H1 (cell line): Measurements from ENCODE around the gene C17orf100. TPM values are rescaled to one million over a fixed set of nuclear protein-coding genes. Genes with fewer than 3 reads are reported as not detected.
A peak's percentile ranks its signal among the peaks of the same experiment; 100 is the strongest.

ENCODE experiments used
- CTCF ChIA-PET: fragments of 300-600 bp; sonication (Branson Sonifier 250); formaldehyde crosslinking; loops from one replicate; lab custom pipeline; 2021; ENCODE audit not compliant: partially characterized antibody; lab: Charles Lee
- POLR2A ChIA-PET: fragments of 300-600 bp; sonication (Branson Sonifier 250); formaldehyde crosslinking; loops from one replicate; lab custom pipeline; 2021; ENCODE audit warnings: inconsistent platforms; ENCODE audit not compliant: partially characterized antibody; lab: Charles Lee
- DNase-seq, 2 experiments: peaks; one replicate each; pipeline versions ENCODE4 v3.0.0 to v3.0.0-alpha.2; 2010 to 2022; ENCODE audit warnings: low spot score in 2 of 2, low read depth in 1 of 2, mixed read lengths in 1 of 2
- FAIRE-seq: peaks from 2 replicates; lab custom pipeline; 2011; peaks lifted over from hg19 to GRCh38; lab: Jason Lieb, UNC
- H2AFZ ChIP-seq: 2 replicates; pipeline ENCODE4 v1.8.1; 2012; ENCODE audit warnings: low read length, inconsistent platforms
- H2AK5ac ChIP-seq: 2 replicates; pipeline ENCODE4 v1.6.1; 2013; ENCODE audit warnings: low read depth, low read length
- H2BK120ac ChIP-seq: replicated peaks from 2 replicates; pipeline ENCODE3; 2013; ENCODE audit warnings: low read depth, low read length, inconsistent platforms
- H2BK12ac ChIP-seq: 2 replicates; pipeline ENCODE4 v1.6.1; 2013; ENCODE audit warnings: low read depth, low read length
- H2BK15ac ChIP-seq: 2 replicates; pipeline ENCODE4 v1.6.1; 2013; ENCODE audit warnings: low read length
- H2BK20ac ChIP-seq: 2 replicates; pipeline ENCODE4 v1.6.1; 2013; ENCODE audit warnings: low read length
- H2BK5ac ChIP-seq: 2 replicates; pipeline ENCODE4 v1.6.1; 2013; ENCODE audit warnings: low read depth, low read length
- H3K14ac ChIP-seq: 2 replicates; pipeline ENCODE4 v1.6.1; 2013; ENCODE audit warnings: inconsistent platforms; ENCODE audit not compliant: insufficient read length
- H3K18ac ChIP-seq: 2 replicates; pipeline ENCODE4 v1.6.1; 2013; ENCODE audit warnings: low read length; ENCODE audit errors: extremely low read depth
- H3K23ac ChIP-seq: 2 replicates; pipeline ENCODE4 v1.6.1; 2013; ENCODE audit warnings: inconsistent platforms; ENCODE audit not compliant: insufficient read length
- H3K23me2 ChIP-seq: 2 replicates; pipeline ENCODE4 v1.6.1; 2013; ENCODE audit warnings: low read depth, low read length
- H3K27ac ChIP-seq: 2 replicates; pipeline ENCODE4 v1.6.1; 2011; ENCODE audit warnings: low read depth, low read length, inconsistent platforms
- H3K27me3 ChIP-seq, 4 experiments: replicated peaks in 1 of 4; 1 replicate in 1 of 4; 2 replicates in 3 of 4; pipeline versions ENCODE4 v1.6.1 to v1.8.1; 2011 to 2013; ENCODE audit warnings: low read length in 3 of 4, mild to moderate bottlenecking in 3 of 4, inconsistent platforms in 2 of 4, mixed read lengths in 2 of 4, moderate library complexity in 1 of 4; ENCODE audit not compliant: control insufficient read depth in 3 of 4, insufficient read depth in 3 of 4; ENCODE audit errors: extremely low read depth in 1 of 4
- H3K36me3 ChIP-seq, 4 experiments: 2 replicates each; pipeline versions ENCODE4 v1.6.1 to v1.8.1; 2011 to 2013; ENCODE audit warnings: mild to moderate bottlenecking in 4 of 4, low read length in 3 of 4, moderate library complexity in 2 of 4, control low read depth in 1 of 4, inconsistent platforms in 1 of 4; ENCODE audit not compliant: insufficient read depth in 4 of 4, control insufficient read depth in 2 of 4
- H3K4ac ChIP-seq: replicated peaks from 2 replicates; pipeline ENCODE3; 2013; ENCODE audit warnings: low read length, low read depth, mixed read lengths, inconsistent platforms; ENCODE audit not compliant: insufficient read length
- H3K4me1 ChIP-seq, 4 experiments: replicated peaks in 1 of 4; 1 replicate in 1 of 4; 2 replicates in 3 of 4; pipeline versions ENCODE4 v1.6.1 to v1.8.1; 2011 to 2013; ENCODE audit warnings: low read length in 3 of 4, inconsistent platforms in 2 of 4, mixed read lengths in 1 of 4; ENCODE audit not compliant: insufficient read depth in 4 of 4, control insufficient read depth in 3 of 4
- H3K4me2 ChIP-seq, 2 experiments: 2 replicates each; pipeline versions ENCODE4 v1.6.1 to v1.8.1; 2011 to 2013; ENCODE audit warnings: low read depth in 2 of 2, low read length in 2 of 2, control low read depth in 1 of 2, inconsistent platforms in 1 of 2, mild to moderate bottlenecking in 1 of 2; ENCODE audit not compliant: insufficient read depth in 1 of 2
- H3K4me3 ChIP-seq, 4 experiments: fragments of 200-600, 300-600 bp in 1 of 4; sonication (generic), shearing (Covaris generic), sonication (Bioruptor Twin) in 1 of 4; 2 replicates each; pipeline versions ENCODE4 v1.5.1 to v1.8.1; 2011 to 2016; ENCODE audit warnings: low read length in 4 of 4, low read depth in 3 of 4, control low read depth in 2 of 4, inconsistent platforms in 2 of 4, mild to moderate bottlenecking in 2 of 4, mixed read lengths in 1 of 4, moderate library complexity in 1 of 4; ENCODE audit not compliant: insufficient read depth in 2 of 4; ENCODE audit errors: extremely low read depth in 1 of 4
- H3K56ac ChIP-seq: replicated peaks from 2 replicates; pipeline ENCODE3; 2013; ENCODE audit warnings: low read depth, mild to moderate bottlenecking, mixed read lengths, low read length, inconsistent platforms; ENCODE audit not compliant: insufficient read length
- H3K79me1 ChIP-seq: 2 replicates; pipeline ENCODE4 v1.6.1; 2013; ENCODE audit warnings: low read depth, low read length, control low read depth
- H3K79me2 ChIP-seq, 2 experiments: 2 replicates each; pipeline versions ENCODE4 v1.6.1 to v1.8.1; 2012 to 2013; ENCODE audit warnings: low read length in 2 of 2, mild to moderate bottlenecking in 2 of 2, inconsistent platforms in 1 of 2; ENCODE audit not compliant: insufficient read depth in 2 of 2, control insufficient read depth in 1 of 2
- H3K9ac ChIP-seq, 4 experiments: replicated peaks in 1 of 4; 1 replicate in 1 of 4; 2 replicates in 3 of 4; pipeline versions ENCODE4 v1.6.1 to v1.8.1; 2011 to 2013; ENCODE audit warnings: low read depth in 3 of 4, low read length in 3 of 4, control low read depth in 2 of 4, mild to moderate bottlenecking in 2 of 4, moderate library complexity in 2 of 4, inconsistent platforms in 1 of 4; ENCODE audit errors: extremely low read depth in 1 of 4
- H3K9me3 ChIP-seq, 2 experiments: 2 replicates each; pipeline versions ENCODE4 v1.6.1 to v1.8.1; 2012 to 2013; ENCODE audit warnings: mild to moderate bottlenecking in 2 of 2, moderate library complexity in 2 of 2, control low read depth in 1 of 2, inconsistent platforms in 1 of 2, low read depth in 1 of 2, low read length in 1 of 2, mixed read lengths in 1 of 2; ENCODE audit not compliant: insufficient read depth in 2 of 2
- H4K20me1 ChIP-seq, 2 experiments: replicated peaks in 1 of 2; 2 replicates each; pipeline versions ENCODE3 to v1.8.1; 2011 to 2013; ENCODE audit warnings: inconsistent platforms in 2 of 2, low read length in 2 of 2, mild to moderate bottlenecking in 1 of 2; ENCODE audit not compliant: insufficient read depth in 2 of 2, control insufficient read depth in 1 of 2
- H4K5ac ChIP-seq: 2 replicates; pipeline ENCODE4 v1.6.1; 2013; ENCODE audit warnings: low read length, low read depth, mixed read lengths, inconsistent platforms; ENCODE audit not compliant: insufficient read length
- H4K8ac ChIP-seq: 2 replicates; pipeline ENCODE4 v1.8.0; 2013; ENCODE audit warnings: mild to moderate bottlenecking, moderate library complexity, low read length, inconsistent platforms; ENCODE audit not compliant: insufficient read depth; ENCODE audit errors: extremely low read depth
- H4K91ac ChIP-seq: replicated peaks from 2 replicates; pipeline ENCODE3; 2013; ENCODE audit warnings: low read length, mixed read lengths, inconsistent platforms; ENCODE audit not compliant: insufficient read length
- CHD2 ChIP-seq: IDR thresholded peaks from 2 replicates; pipeline ENCODE4 v1.6.1; 2012; ENCODE audit warnings: low read length, improper control_type of control experiment
- GABPA ChIP-seq: IDR thresholded peaks from 2 replicates; pipeline ENCODE4 v1.6.1; 2011; ENCODE audit warnings: mild to moderate bottlenecking, low read length, moderate library complexity, borderline replicate concordance; ENCODE audit not compliant: insufficient read depth
- HDAC2 ChIP-seq, 2 experiments: fragments of 300-600 bp in 1 of 2; sonication (generic) in 1 of 2; IDR thresholded peaks; 2 replicates each; pipeline ENCODE4 v1.6.1; 2011 to 2012; ENCODE audit warnings: low read depth in 2 of 2, low read length in 2 of 2, mild to moderate bottlenecking in 2 of 2, moderate library complexity in 2 of 2, borderline replicate concordance in 1 of 2, inconsistent platforms in 1 of 2
- JUND ChIP-seq: IDR thresholded peaks from 2 replicates; pipeline ENCODE4 v1.6.1; 2011; ENCODE audit warnings: mild to moderate bottlenecking, improper control_type of control experiment, low read length
- NRF1 ChIP-seq: IDR thresholded peaks from 2 replicates; pipeline ENCODE4 v1.6.1; 2011; ENCODE audit warnings: mild to moderate bottlenecking, low read depth, low read length, improper control_type of control experiment
- RBBP5 ChIP-seq: IDR thresholded peaks from 2 replicates; pipeline ENCODE4 v1.7.1; 2012; ENCODE audit warnings: low read depth, mild to moderate bottlenecking, inconsistent platforms, low read length, moderate library complexity, borderline replicate concordance
- SIN3A ChIP-seq, 2 experiments: IDR thresholded peaks in 1 of 2; conservative IDR thresholded peaks in 1 of 2; 2 replicates each; pipeline ENCODE4 v1.6.1; 2011 to 2012; ENCODE audit warnings: low read length in 2 of 2, improper control_type of control experiment in 1 of 2, low read depth in 1 of 2, mild to moderate bottlenecking in 1 of 2
- SRF ChIP-seq: IDR thresholded peaks from 2 replicates; pipeline ENCODE4 v1.6.1; 2011; ENCODE audit warnings: mild to moderate bottlenecking, low read depth, low read length, moderate library complexity
- WGBS, 2 experiments: shearing (Covaris generic) in 1 of 2; methylation state at CpG; one replicate each; pipeline versions ENCODE4 v1.1.6 to v1.1.7; 2013 to 2015; ENCODE audit warnings: low lambda C conversion rate in 2 of 2, mixed read lengths in 2 of 2, inconsistent platforms in 1 of 2, low coverage in 1 of 2, missing lambda C conversion rate in 1 of 2; ENCODE audit not compliant: insufficient replicate concordance in 2 of 2, insufficient coverage in 1 of 2, insufficient read length in 1 of 2; ENCODE audit errors: extremely low coverage in 1 of 2, missing lambda C conversion rate in 1 of 2; 5-methylcytosine and 5-hydroxymethylcytosine counted together
- polyA plus RNA-seq, 7 experiments: library from polyadenylated mRNA; depleted of rRNA in 3 of 7; stranded (reverse) in 5 of 7; unstranded in 2 of 7; fragments of >200 nt in 5 of 7; fragments of 200-250 nt in 2 of 7; gene quantifications; 1 replicate in 5 of 7; 2 replicates in 1 of 7; 4 replicates in 1 of 7; pipeline versions ENCODE4 v1.2.1 to v1.2.3, GENCODE V29; 2011 to 2013; ENCODE audit warnings: missing spikeins in 2 of 7, mixed read lengths in 2 of 7
- total RNA-seq: library from RNA; stranded (reverse); fragmentation: NEBNext Ultra II Directional; extraction: Animal tissue kit (Norgen Biotek cat#: 25700); gene quantifications from 2 replicates; pipeline ENCODE4 v1.2.1, GENCODE V29; 2021
- TF ChIP-seq, protein P1 (sequence below): IDR thresholded peaks from 2 replicates; pipeline ENCODE4 v1.6.1; 2012; ENCODE audit warnings: inconsistent platforms

C17orf100 gene
- total and polyA plus RNA-seq, 2 of the 8 experiments (the other 6 are each of a cell fraction or from before 2014, with no cell fraction given), result 2.1 to 2.8 TPM

DNA sequence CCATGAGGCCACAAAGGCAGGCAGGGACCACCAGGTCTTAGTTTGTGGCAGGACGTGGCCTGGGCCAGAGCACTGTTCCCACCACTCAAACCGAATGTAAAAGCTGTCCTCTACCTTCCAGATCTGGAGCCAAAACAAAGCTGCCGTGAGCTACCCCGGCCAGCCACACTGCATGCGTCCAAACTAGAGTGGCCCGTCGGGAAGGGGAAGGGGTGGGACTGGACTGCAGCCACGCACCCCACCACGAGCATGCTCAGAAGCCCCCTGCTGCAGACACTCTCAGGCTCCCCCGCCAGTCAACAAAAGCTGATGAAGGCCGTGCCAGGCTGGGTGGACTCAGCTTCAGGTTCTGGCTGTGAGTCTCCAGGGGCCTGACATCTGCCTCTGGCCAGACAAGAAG lies 46.4 kb downstream of the C17orf100 start:
- Histone ChIP-seq H3K18ac (no peak overlapping the region), H3K27me3 (no peaks in the 10 kb centered on the region; a peak in 2 of 7 replicates), H3K9me3 (no peaks in the 10 kb centered on the region), H3K4me3 (no peak overlapping the region), H3K36me3 (no peaks in the 10 kb centered on the region), H3K27ac (no peak overlapping the region), H4K20me1 (no peaks in the 10 kb centered on the region), H2BK5ac (no peak overlapping the region), H3K23me2 (no peaks in the 10 kb centered on the region), H3K14ac (no peak overlapping the region), H3K56ac (no peak overlapping the region), H2BK15ac (no peak overlapping the region; the same call in 1 of the 2 replicates), H2BK12ac (0 out of 2 replicates have a peak overlapping the region, but pooled peaks have one; percentile 39), H3K79me2 (no peaks in the 10 kb centered on the region), H2AFZ (no peak overlapping the region), H4K8ac (peak overlapping the region; percentile 71), H3K9ac (0 out of 7 replicates have a peak overlapping the region, but pooled peaks of 1 of the 4 experiments have one; percentile 5), H4K91ac (no peak overlapping the region), H2AK5ac (no peak overlapping the region), H3K4me1 (no peaks in the 10 kb centered on the region; a peak in 1 of 7 replicates), H4K5ac (no peak overlapping the region), H3K4ac (no peak overlapping the region), H2BK120ac (no peak overlapping the region), H3K4me2 (no peak overlapping the region), H3K79me1 (no peaks in the 10 kb centered on the region), H3K23ac (no peak overlapping the region), H2BK20ac (no peak overlapping the region)
- no peak for DNase-seq
- ChIA-PET CTCF (interaction anchor here (0.6 to 2.4 kb wide), 6 partner anchors 15 to 213 kb away, joined by 3 to 15 read pairs (median 3); no protein-coding TSS in a partner anchor), POLR2A (no interaction called here)
- no peak for FAIRE-seq
- TF ChIP-seq CHD2, result no peak
- no peak for TF ChIP-seq NRF1
- TF ChIP-seq SIN3A (conservative IDR thresholded peaks at IDR 0.05 in 1 of 2, IDR thresholded peaks at IDR 0.05 in 1 of 2; ENCODE audit: low read depth in 1 of 2, low read length in 2 of 2), result no peak
- TF ChIP-seq HDAC2 (IDR thresholded peaks at IDR 0.05; ENCODE audit: borderline replicate concordance in 1 of 2, low read depth in 2 of 2, low read length in 2 of 2), result no peak
- no peak for TF ChIP-seq JUND
- no peak for TF ChIP-seq RBBP5
- no peak for TF ChIP-seq GABPA
- TF ChIP-seq SRF, result no peak
- TF ChIP-seq, protein P1, sequence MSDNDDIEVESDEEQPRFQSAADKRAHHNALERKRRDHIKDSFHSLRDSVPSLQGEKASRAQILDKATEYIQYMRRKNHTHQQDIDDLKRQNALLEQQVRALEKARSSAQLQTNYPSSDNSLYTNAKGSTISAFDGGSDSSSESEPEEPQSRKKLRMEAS, result no peak
- WGBS, 2 experiments, result 95% methylated on average over 11 of the region's 11 CpGs; no CpG with 5 or more reads in 1 of the 2 experiments
